Activated T-helper 1 cell treated with anti-CD3 and anti-CD28 coated beads, Interleukin-12 subunit alpha, Interleukin-12 subunit beta, Interleukin-2, Interleukin-4 antibody, amounts not matched to agents 30 ng/mL and 10 ng/mL and 1 ng/mL, durations not matched to agents 14 hours and 24 hours and 36 hours (primary cell): ENCODE measurements around the gene COL25A1. TPM values are rescaled to one million over a fixed set of nuclear protein-coding genes. Genes with fewer than 3 reads are reported as not detected.

Experiments
- DNase-seq: peaks from one replicate; pipeline ENCODE4 v3.0.0; 2021; ENCODE audit warnings: low spot score
- H3K27ac Mint-ChIP-seq: one replicate; pipeline ENCODE4 v1.8.0; 2021; ENCODE audit warnings: mild to moderate bottlenecking, mixed read lengths
- H3K27me3 Mint-ChIP-seq: one replicate; pipeline ENCODE4 v1.8.0; 2022; ENCODE audit warnings: mild to moderate bottlenecking, moderate library complexity, mixed read lengths; ENCODE audit not compliant: insufficient read depth
- H3K36me3 Mint-ChIP-seq: one replicate; pipeline ENCODE4 v1.8.0; 2021; ENCODE audit warnings: low read depth, mixed read lengths
- H3K4me1 Mint-ChIP-seq: one replicate; pipeline ENCODE4 v1.8.0; 2021; ENCODE audit warnings: low read depth, mixed read lengths
- H3K4me3 Mint-ChIP-seq: one replicate; pipeline ENCODE4 v1.8.0; 2021; ENCODE audit warnings: mild to moderate bottlenecking, moderate library complexity, mixed read lengths
- H3K9me3 Mint-ChIP-seq: one replicate; pipeline ENCODE4 v1.8.0; 2021; ENCODE audit warnings: mixed read lengths
- intact Hi-C: fragments of 100-400 bp; cut with micrococcal nuclease; formaldehyde crosslinking; loops from one replicate; pipeline ENCODE4 v1.15.1; 2024
- total RNA-seq: library from RNA; stranded (reverse); gene quantifications from 2 replicates; pipeline ENCODE4 v1.2.3, GENCODE V29; 2022

The COL25A1 gene
- total RNA-seq, 1 donor from 2014 or later = not detected

GRCh38 chr4:108900018-108900580 lies 402.4 kb downstream of the COL25A1 start:
- Mint-ChIP-seq H3K36me3 (peaks cover 2% of the 10 kb centered on the region), H3K9me3 (no peaks in the 10 kb centered on the region), H3K4me1 (peaks cover 10% of the 10 kb centered on the region), H3K4me3 (no peak overlapping the region), H3K27ac (no peak overlapping the region), H3K27me3 (peaks cover 3% of the 10 kb centered on the region)
- DNase-seq = no peak
- intact Hi-C loops = loop anchor here (1.0 kb wide), 1 partner anchor 59 kb away; no protein-coding TSS in a partner anchor

- Mint-ChIP-seq H3K27me3 (peaks cover 2% of the 10 kb centered on the region), H3K36me3 (no peaks in the 10 kb centered on the region), H3K27ac (no peak overlapping the region), H3K9me3 (no peaks in the 10 kb centered on the region), H3K4me3 (no peak overlapping the region), H3K4me1 (no peaks in the 10 kb centered on the region)
- no peak for DNase-seq
- intact Hi-C loops = no loop called here
Measured at GRCh38 chr4:108893468-108893867, 409.0 kb downstream of the COL25A1 start.

GRCh38 chr4:108891896-108892590 lies 410.4 kb downstream of the COL25A1 start:
- Mint-ChIP-seq H3K4me3 (no peak overlapping the region), H3K27me3 (peaks cover 2% of the 10 kb centered on the region), H3K4me1 (no peaks in the 10 kb centered on the region), H3K36me3 (no peaks in the 10 kb centered on the region), H3K9me3 (no peaks in the 10 kb centered on the region), H3K27ac (no peak overlapping the region)
- intact Hi-C loops = no loop called here
- no peak for DNase-seq

GRCh38 chr4:108890484-108890881 lies 412.0 kb downstream of the COL25A1 start:
- intact Hi-C loops = no loop called here
- Mint-ChIP-seq H3K27ac (no peak overlapping the region), H3K36me3 (no peaks in the 10 kb centered on the region), H3K4me1 (peaks cover under 1% of the 10 kb centered on the region), H3K4me3 (no peak overlapping the region), H3K27me3 (peaks cover 4% of the 10 kb centered on the region), H3K9me3 (no peaks in the 10 kb centered on the region)
- no peak for DNase-seq

GRCh38 chr4:108889696-108890483 lies 412.6 kb downstream of the COL25A1 start:
- Mint-ChIP-seq H3K4me1 (peaks cover 7% of the 10 kb centered on the region), H3K27me3 (peaks cover 4% of the 10 kb centered on the region), H3K36me3 (no peaks in the 10 kb centered on the region), H3K4me3 (no peak overlapping the region), H3K9me3 (no peaks in the 10 kb centered on the region), H3K27ac (no peak overlapping the region)
- intact Hi-C loops = no loop called here
- DNase-seq = no peak

GRCh38 chr4:108888769-108889168 lies 413.7 kb downstream of the COL25A1 start:
- H3K4me1 Mint-ChIP-seq = peaks cover 10% of the 10 kb centered on the region
- no peak overlapping the region for H3K27ac Mint-ChIP-seq
- no peak overlapping the region for H3K4me3 Mint-ChIP-seq
- intact Hi-C loops = no loop called here
- DNase-seq = no peak
- H3K9me3 Mint-ChIP-seq = no peaks in the 10 kb centered on the region
- H3K36me3 Mint-ChIP-seq = no peaks in the 10 kb centered on the region
- peaks cover 4% of the 10 kb centered on the region for H3K27me3 Mint-ChIP-seq

GRCh38 chr4:108887034-108887433 lies 415.4 kb downstream of the COL25A1 start:
- Mint-ChIP-seq H3K9me3 (no peaks in the 10 kb centered on the region), H3K27me3 (peaks cover 4% of the 10 kb centered on the region), H3K27ac (no peak overlapping the region), H3K4me3 (no peak overlapping the region), H3K36me3 (no peaks in the 10 kb centered on the region), H3K4me1 (peaks cover 10% of the 10 kb centered on the region)
- no peak for DNase-seq
- intact Hi-C loops = no loop called here

- no peak overlapping the region for H3K27ac Mint-ChIP-seq
- intact Hi-C loops = no loop called here
- H3K36me3 Mint-ChIP-seq = no peaks in the 10 kb centered on the region
- H3K9me3 Mint-ChIP-seq = no peaks in the 10 kb centered on the region
- H3K27me3 Mint-ChIP-seq = peaks cover 3% of the 10 kb centered on the region
- DNase-seq = no peak
- no peak overlapping the region for H3K4me3 Mint-ChIP-seq
- peaks cover 10% of the 10 kb centered on the region for H3K4me1 Mint-ChIP-seq
Measured at GRCh38 chr4:108885211-108885610, 417.2 kb downstream of the COL25A1 start.

- Mint-ChIP-seq H3K4me3 (no peak overlapping the region), H3K4me1 (peaks cover 10% of the 10 kb centered on the region), H3K27ac (no peak overlapping the region), H3K36me3 (no peaks in the 10 kb centered on the region), H3K27me3 (peaks cover 2% of the 10 kb centered on the region), H3K9me3 (no peaks in the 10 kb centered on the region)
- intact Hi-C loops = no loop called here
- DNase-seq = no peak
Measured at GRCh38 chr4:108884596-108884995, 417.9 kb downstream of the COL25A1 start.

GRCh38 chr4:108881986-108882385 lies 420.5 kb downstream of the COL25A1 start:
- no peak overlapping the region for H3K27ac Mint-ChIP-seq
- no peaks in the 10 kb centered on the region for H3K36me3 Mint-ChIP-seq
- intact Hi-C loops = no loop called here
- H3K4me1 Mint-ChIP-seq = peaks cover 10% of the 10 kb centered on the region
- H3K27me3 Mint-ChIP-seq = peaks cover 2% of the 10 kb centered on the region
- DNase-seq = no peak
- no peak overlapping the region for H3K4me3 Mint-ChIP-seq
- no peaks in the 10 kb centered on the region for H3K9me3 Mint-ChIP-seq

- no peak overlapping the region for H3K27ac Mint-ChIP-seq
- H3K27me3 Mint-ChIP-seq = no peaks in the 10 kb centered on the region
- intact Hi-C loops = no loop called here
- H3K36me3 Mint-ChIP-seq = no peaks in the 10 kb centered on the region
- no peaks in the 10 kb centered on the region for H3K9me3 Mint-ChIP-seq
- peaks cover 10% of the 10 kb centered on the region for H3K4me1 Mint-ChIP-seq
- DNase-seq = no peak
- H3K4me3 Mint-ChIP-seq = no peak overlapping the region
Measured at GRCh38 chr4:108881190-108881589, 421.3 kb downstream of the COL25A1 start.

GRCh38 chr4:108878806-108879205 lies 423.7 kb downstream of the COL25A1 start:
- Mint-ChIP-seq H3K9me3 (no peaks in the 10 kb centered on the region), H3K27ac (no peak overlapping the region), H3K4me3 (no peak overlapping the region), H3K4me1 (no peaks in the 10 kb centered on the region), H3K36me3 (no peaks in the 10 kb centered on the region), H3K27me3 (peaks cover 10% of the 10 kb centered on the region)
- intact Hi-C loops = no loop called here
- no peak for DNase-seq

GRCh38 chr4:108877821-108878220 lies 424.6 kb downstream of the COL25A1 start:
- Mint-ChIP-seq H3K4me1 (no peaks in the 10 kb centered on the region), H3K4me3 (no peak overlapping the region), H3K27ac (no peak overlapping the region), H3K27me3 (peaks cover 12% of the 10 kb centered on the region), H3K9me3 (no peaks in the 10 kb centered on the region), H3K36me3 (no peaks in the 10 kb centered on the region)
- intact Hi-C loops = no loop called here
- DNase-seq = no peak
